VCaP (cell line): ENCODE results near the gene VAV1.

ENCODE experiments used
- H3K27ac ChIP-seq: fragments of 450-650 bp; 2 replicates; pipeline ENCODE4 v1.5.1; 2017
- CTCF ChIP-seq: fragments of 450-650 bp; conservative IDR thresholded peaks from 2 replicates; pipeline ENCODE4 v1.5.1; 2017; ENCODE audit warnings: mild to moderate bottlenecking, moderate library complexity

VAV1 gene

GRCh38 chr19:6738787-6739389 lies 33.6 kb upstream of the VAV1 start:
- peak overlapping the region; percentile 65 for H3K27ac ChIP-seq
- TF ChIP-seq CTCF, result peak; percentile 34

- H3K27ac ChIP-seq, result peak within 1 kb of the TSS; percentile 65
- no peak for TF ChIP-seq CTCF
These were observed 33.1 kb upstream of the VAV1 start, which contains the start of gene TRIP10 for GRCh38 chr19:6739390-6739882. Gene TRIP10 (plus strand): TSS chr19:6739680. CDS start chr19:6739762, 82 bp downstream.

- no peak for TF ChIP-seq CTCF
- peak overlapping the region; percentile 60; the same call in 1 of the 2 replicates for H3K27ac ChIP-seq
These were observed 32.5 kb upstream of the VAV1 start for GRCh38 chr19:6739883-6740588.

- peak overlapping the region; percentile 60; the same call in 1 of the 2 replicates for H3K27ac ChIP-seq
- TF ChIP-seq CTCF, result no peak
These were observed 31.7 kb upstream of the VAV1 start for GRCh38 chr19:6740589-6741343.

GRCh38 chr19:6743066-6743465 lies 29.4 kb upstream of the VAV1 start:
- no peak overlapping the region for H3K27ac ChIP-seq
- TF ChIP-seq CTCF, result no peak

GRCh38 chr19:6743714-6744380 lies 28.7 kb upstream of the VAV1 start:
- H3K27ac ChIP-seq, result no peak overlapping the region
- no peak for TF ChIP-seq CTCF
